Panc1 (cell line): ENCODE measurements around the gene PER2. TPM values are rescaled to one million over a fixed set of nuclear protein-coding genes. Genes with fewer than 3 reads are reported as not detected.

Experiments
- ATAC-seq: fragments of 200-7000 bp; cut with Tn5 transposase; 2 replicates; pipeline ENCODE4 v1.9.1; 2020; ENCODE audit warnings: mild to moderate bottlenecking, moderate library complexity
- BruUV-seq: library from RNA; stranded (reverse); fragments of 400-500 nt; replicated peaks from 2 replicates; lab custom pipeline; 2021; lab: Mats Ljungman, UMichigan
- CTCF ChIA-PET: fragments of 300-600 bp; sonication (Branson Sonifier 250); formaldehyde crosslinking; loops from one replicate; lab custom pipeline; 2022; ENCODE audit warnings: antibody characterized with exemption; lab: Charles Lee
- POLR2A ChIA-PET: fragments of 300-600 bp; sonication (Branson Sonifier 250); formaldehyde crosslinking; loops from one replicate; lab custom pipeline; 2022; ENCODE audit warnings: antibody characterized with exemption; lab: Charles Lee
- DNase-seq: peaks from one replicate; pipeline ENCODE4 v3.0.0-alpha.2; 2010; ENCODE audit warnings: low read depth, low spot score
- H3K27ac ChIP-seq: 2 replicates; pipeline ENCODE4 v1.5.1; 2011; ENCODE audit warnings: mild to moderate bottlenecking, low read length, inconsistent platforms
- H3K27me3 ChIP-seq: fragments of 200-500 bp; sonication (Bioruptor generic); 2 replicates; pipeline ENCODE4 v1.6.0; 2014; ENCODE audit warnings: low read length, inconsistent platforms; ENCODE audit not compliant: control insufficient read depth, insufficient read depth
- H3K36me3 ChIP-seq: fragments of 200-500 bp; sonication (Bioruptor generic); 2 replicates; pipeline ENCODE4 v1.5.1; 2014; ENCODE audit warnings: inconsistent platforms, mild to moderate bottlenecking, low read length, moderate library complexity; ENCODE audit not compliant: control insufficient read depth, insufficient read depth
- H3K4me1 ChIP-seq: 2 replicates; pipeline ENCODE4 v1.5.1; 2011; ENCODE audit warnings: inconsistent platforms, mild to moderate bottlenecking, low read length, moderate library complexity; ENCODE audit not compliant: control insufficient read depth, insufficient read depth
- H3K4me3 ChIP-seq, 2 experiments: 2 replicates each; pipeline ENCODE4 v1.5.1; 2011 to 2012; ENCODE audit warnings: low read depth in 2 of 2, low read length in 2 of 2, mild to moderate bottlenecking in 2 of 2, inconsistent platforms in 1 of 2, moderate library complexity in 1 of 2
- H3K9me3 ChIP-seq: fragments of 200-500 bp; sonication (Bioruptor generic); 2 replicates; pipeline ENCODE4 v1.5.1; 2014; ENCODE audit warnings: low read depth, mild to moderate bottlenecking, inconsistent platforms, low read length, moderate library complexity; ENCODE audit not compliant: control insufficient read depth, insufficient read depth
- POLR2AphosphoS5 ChIP-seq: IDR thresholded peaks from 2 replicates; pipeline ENCODE4 v1.6.1; 2012; ENCODE audit warnings: mild to moderate bottlenecking, low read depth, low read length, moderate library complexity
- SIN3A ChIP-seq: IDR thresholded peaks from 2 replicates; pipeline ENCODE4 v1.6.1; 2012; ENCODE audit warnings: low read depth, mild to moderate bottlenecking, low read length, moderate library complexity, borderline replicate concordance; ENCODE audit not compliant: insufficient read depth
- TCF7L2 ChIP-seq: IDR thresholded peaks from 2 replicates; pipeline ENCODE4 v1.6.1; 2011; ENCODE audit warnings: mild to moderate bottlenecking, low read depth, low read length, inconsistent platforms
- in situ Hi-C: cut with HindIII; loops from 2 replicates; pipeline ENCODE4 v1.10.0; 2016; ENCODE audit warnings: low sequenced_read_pairs, low pct_unique_long_range_greater_than_20kb
- intact Hi-C: fragments of 100-400 bp; cut with micrococcal nuclease; formaldehyde crosslinking; loops from one replicate; pipeline ENCODE4 v1.10.0; 2022; ENCODE audit not compliant: unreplicated experiment
- total RNA-seq: library from RNA; stranded (reverse); gene quantifications from one replicate; pipeline ENCODE4 v1.2.1, GENCODE V29; 2021; ENCODE audit not compliant: unreplicated experiment
- TF ChIP-seq, protein P1 (sequence below), 2 experiments: IDR thresholded peaks; 2 replicates each; pipeline ENCODE4 v1.6.1; 2011 to 2012; ENCODE audit warnings: low read depth in 2 of 2, control low read depth in 1 of 2, low read length in 1 of 2, mild to moderate bottlenecking in 1 of 2, moderate library complexity in 1 of 2; ENCODE audit not compliant: insufficient read depth in 1 of 2
- TF ChIP-seq, protein P2 (sequence below): fragments of 450-650 bp; IDR thresholded peaks from 2 replicates; pipeline ENCODE4 v1.5.1; 2017; ENCODE audit warnings: mild to moderate bottlenecking

The PER2 gene
- total RNA-seq, 1 experiment from 2014 or later: 9.9 TPM

DNA sequence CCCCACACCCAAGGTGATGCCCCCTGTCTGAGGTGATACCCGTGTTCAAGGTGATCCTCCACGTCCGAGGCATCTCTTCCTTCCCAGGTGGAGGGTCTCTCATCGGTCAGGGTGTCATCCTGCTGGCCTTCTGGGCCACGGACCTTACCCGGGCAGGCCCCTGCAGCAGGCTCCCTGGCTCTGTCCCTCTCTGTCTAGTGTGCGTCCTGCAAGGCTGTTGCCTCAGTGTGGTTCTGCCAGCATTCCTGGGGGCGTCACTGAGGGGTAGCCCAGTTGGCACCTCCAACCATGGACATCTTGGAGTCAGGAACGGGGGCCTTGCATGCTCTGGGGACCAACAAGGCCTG is 5.6 kb upstream of the PER2 start:
- H3K4me1 ChIP-seq: peaks cover 5% of the 10 kb centered on the region
- ChIA-PET POLR2A (no interaction called here), CTCF (no interaction called here)
- in situ Hi-C loops: no loop called here
- H3K27me3 ChIP-seq: no peaks in the 10 kb centered on the region
- no peaks in the 10 kb centered on the region for H3K36me3 ChIP-seq
- no peak overlapping the region for H3K4me3 ChIP-seq
- H3K27ac ChIP-seq: no peak overlapping the region
- no peaks in the 10 kb centered on the region for H3K9me3 ChIP-seq
- ATAC-seq (no peak), DNase-seq (no peak)
- TF ChIP-seq SIN3A: no peak
- TF ChIP-seq, protein P1, sequence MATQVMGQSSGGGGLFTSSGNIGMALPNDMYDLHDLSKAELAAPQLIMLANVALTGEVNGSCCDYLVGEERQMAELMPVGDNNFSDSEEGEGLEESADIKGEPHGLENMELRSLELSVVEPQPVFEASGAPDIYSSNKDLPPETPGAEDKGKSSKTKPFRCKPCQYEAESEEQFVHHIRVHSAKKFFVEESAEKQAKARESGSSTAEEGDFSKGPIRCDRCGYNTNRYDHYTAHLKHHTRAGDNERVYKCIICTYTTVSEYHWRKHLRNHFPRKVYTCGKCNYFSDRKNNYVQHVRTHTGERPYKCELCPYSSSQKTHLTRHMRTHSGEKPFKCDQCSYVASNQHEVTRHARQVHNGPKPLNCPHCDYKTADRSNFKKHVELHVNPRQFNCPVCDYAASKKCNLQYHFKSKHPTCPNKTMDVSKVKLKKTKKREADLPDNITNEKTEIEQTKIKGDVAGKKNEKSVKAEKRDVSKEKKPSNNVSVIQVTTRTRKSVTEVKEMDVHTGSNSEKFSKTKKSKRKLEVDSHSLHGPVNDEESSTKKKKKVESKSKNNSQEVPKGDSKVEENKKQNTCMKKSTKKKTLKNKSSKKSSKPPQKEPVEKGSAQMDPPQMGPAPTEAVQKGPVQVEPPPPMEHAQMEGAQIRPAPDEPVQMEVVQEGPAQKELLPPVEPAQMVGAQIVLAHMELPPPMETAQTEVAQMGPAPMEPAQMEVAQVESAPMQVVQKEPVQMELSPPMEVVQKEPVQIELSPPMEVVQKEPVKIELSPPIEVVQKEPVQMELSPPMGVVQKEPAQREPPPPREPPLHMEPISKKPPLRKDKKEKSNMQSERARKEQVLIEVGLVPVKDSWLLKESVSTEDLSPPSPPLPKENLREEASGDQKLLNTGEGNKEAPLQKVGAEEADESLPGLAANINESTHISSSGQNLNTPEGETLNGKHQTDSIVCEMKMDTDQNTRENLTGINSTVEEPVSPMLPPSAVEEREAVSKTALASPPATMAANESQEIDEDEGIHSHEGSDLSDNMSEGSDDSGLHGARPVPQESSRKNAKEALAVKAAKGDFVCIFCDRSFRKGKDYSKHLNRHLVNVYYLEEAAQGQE (IDR thresholded peaks at IDR 0.05; ENCODE audit: insufficient read depth in 1 of 2, low read depth in 2 of 2, low read length in 1 of 2): no peak
- no peak for TF ChIP-seq TCF7L2
- no peak for TF ChIP-seq POLR2AphosphoS5
- TF ChIP-seq, protein P2, sequence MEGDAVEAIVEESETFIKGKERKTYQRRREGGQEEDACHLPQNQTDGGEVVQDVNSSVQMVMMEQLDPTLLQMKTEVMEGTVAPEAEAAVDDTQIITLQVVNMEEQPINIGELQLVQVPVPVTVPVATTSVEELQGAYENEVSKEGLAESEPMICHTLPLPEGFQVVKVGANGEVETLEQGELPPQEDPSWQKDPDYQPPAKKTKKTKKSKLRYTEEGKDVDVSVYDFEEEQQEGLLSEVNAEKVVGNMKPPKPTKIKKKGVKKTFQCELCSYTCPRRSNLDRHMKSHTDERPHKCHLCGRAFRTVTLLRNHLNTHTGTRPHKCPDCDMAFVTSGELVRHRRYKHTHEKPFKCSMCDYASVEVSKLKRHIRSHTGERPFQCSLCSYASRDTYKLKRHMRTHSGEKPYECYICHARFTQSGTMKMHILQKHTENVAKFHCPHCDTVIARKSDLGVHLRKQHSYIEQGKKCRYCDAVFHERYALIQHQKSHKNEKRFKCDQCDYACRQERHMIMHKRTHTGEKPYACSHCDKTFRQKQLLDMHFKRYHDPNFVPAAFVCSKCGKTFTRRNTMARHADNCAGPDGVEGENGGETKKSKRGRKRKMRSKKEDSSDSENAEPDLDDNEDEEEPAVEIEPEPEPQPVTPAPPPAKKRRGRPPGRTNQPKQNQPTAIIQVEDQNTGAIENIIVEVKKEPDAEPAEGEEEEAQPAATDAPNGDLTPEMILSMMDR: no peak
- intact Hi-C loops: no loop called here
- no TSS peak for BruUV-seq

- H3K36me3 ChIP-seq: no peaks in the 10 kb centered on the region; the same call in 1 of the 2 replicates
- TF ChIP-seq, protein P1 (IDR thresholded peaks at IDR 0.05; ENCODE audit: insufficient read depth in 1 of 2, low read depth in 2 of 2, low read length in 1 of 2): no peak
- TF ChIP-seq TCF7L2 (no peak), SIN3A (no peak), POLR2AphosphoS5 (no peak)
- TF ChIP-seq, protein P2: no peak
- no peak overlapping the region for H3K4me3 ChIP-seq
- POLR2A ChIA-PET: interaction anchor here (1.1 kb wide), 1 partner anchor 30 kb away, joined by 4 read pairs; no protein-coding TSS in a partner anchor
- CTCF ChIA-PET: no interaction called here
- BruUV-seq: no TSS peak
- H3K27ac ChIP-seq: no peak overlapping the region
- in situ Hi-C loops (no loop called here), intact Hi-C loops (no loop called here)
- H3K27me3 ChIP-seq: no peaks in the 10 kb centered on the region
- peaks cover 13% of the 10 kb centered on the region for H3K4me1 ChIP-seq
- H3K9me3 ChIP-seq: no peaks in the 10 kb centered on the region
- ATAC-seq (no peak), DNase-seq (no peak)
Observed at GRCh38 chr2:238291550-238292281, 3.3 kb upstream of the PER2 start.
